ENCODE data around the gene VWA5B1. TPM values are rescaled to one million over a fixed set of nuclear protein-coding genes. Genes with fewer than 3 reads are reported as not detected.

Gene VWA5B1
- not detected in 5 replicates for total RNA-seq (2022; extraction: Qiagen RNA extraction)

GRCh38 chr1:20290624-20291597 is at the start of gene VWA5B1:
TSS of gene VWA5B1 (plus strand) at chr1:20290875. CDS start at chr1:20310602, 19,727 bp downstream.

Other genes starting within 250 kb of the VWA5B1 start
- gene PLA2G5, start 220.7 kb upstream of the VWA5B1 start, total RNA-seq (2022; extraction: Qiagen RNA extraction): not detected in 5 replicates
- not detected in 5 replicates for gene PLA2G2D, start 171.3 kb upstream of the VWA5B1 start, total RNA-seq (2022; extraction: Qiagen RNA extraction)
- gene PLA2G2F, start 151.6 kb upstream of the VWA5B1 start, total RNA-seq (2022; extraction: Qiagen RNA extraction): not detected in 5 replicates
- not detected in 5 replicates for gene UBXN10, start 104.8 kb upstream of the VWA5B1 start, total RNA-seq (2022; extraction: Qiagen RNA extraction)
- gene PLA2G2C, start 104.4 kb upstream of the VWA5B1 start, total RNA-seq (2022; extraction: Qiagen RNA extraction): not detected in 5 replicates
- gene CAMK2N1, start 195.3 kb downstream of the VWA5B1 start, total RNA-seq (2022; extraction: Qiagen RNA extraction): 49.0 to 60.6 TPM (median 55.9 TPM) in 5 replicates
- gene MUL1, start 217.3 kb downstream of the VWA5B1 start, total RNA-seq (2022; extraction: Qiagen RNA extraction): 37.0 to 45.6 TPM (median 44.1 TPM) in 5 replicates

Data from A549 treated with Mapracorat at 1 μM for 4 hours (cell line).